K562 (cell line): Measurements from ENCODE around the gene PHLDA3. TPM values are rescaled to one million over a fixed set of nuclear protein-coding genes. Genes with fewer than 3 reads are reported as not detected.

ENCODE experiments used
- ARID1B ChIP-seq: fragments of 450-650 bp; IDR thresholded peaks from 2 replicates; pipeline ENCODE4 v1.6.1; 2016; ENCODE audit warnings: antibody characterized with exemption, mild to moderate bottlenecking, inconsistent platforms
- CBX3 ChIP-seq, 2 experiments: IDR thresholded peaks; 1 replicate in 1 of 2; 2 replicates in 1 of 2; pipeline ENCODE4 v1.6.1; 2012; ENCODE audit warnings: inconsistent platforms in 2 of 2, low read length in 2 of 2, borderline replicate concordance in 1 of 2, control low read depth in 1 of 2
- CTBP1 ChIP-seq: fragments of 450-650 bp; IDR thresholded peaks from 2 replicates; pipeline ENCODE4 v1.6.1; 2016; ENCODE audit warnings: borderline replicate concordance
- ELF1 ChIP-seq: fragments of 200-800 bp; sonication (Bioruptor generic); IDR thresholded peaks from 2 replicates; pipeline ENCODE4 v1.6.1; 2016; ENCODE audit warnings: missing genetic modification characterization, missing compliant biosample characterization
- ELF4 ChIP-seq: fragments of 450-650 bp; formaldehyde crosslinking; IDR thresholded peaks from 2 replicates; pipeline ENCODE4 v1.4.0; 2022; ENCODE audit warnings: missing genetic modification characterization
- GTF2F1 ChIP-seq: IDR thresholded peaks from 2 replicates; pipeline ENCODE4 v1.6.1; 2011; ENCODE audit warnings: low read depth, low read length, improper control_type of control experiment
- HMGN3 ChIP-seq: IDR thresholded peaks from 2 replicates; pipeline ENCODE4 v1.6.1; 2011; ENCODE audit warnings: borderline replicate concordance, low read depth, mild to moderate bottlenecking, mixed read lengths, low read length; ENCODE audit not compliant: insufficient read length; ENCODE audit errors: extremely low read depth
- KHSRP ChIP-seq: fragments of 450-650 bp; IDR thresholded peaks from 2 replicates; pipeline ENCODE4 v1.6.1; 2017
- MAFF ChIP-seq: IDR thresholded peaks from 2 replicates; pipeline ENCODE4 v1.6.1; 2012; ENCODE audit warnings: low read length, improper control_type of control experiment
- NFYB ChIP-seq: IDR thresholded peaks from 2 replicates; pipeline ENCODE4 v1.6.1; 2011; ENCODE audit warnings: mild to moderate bottlenecking, moderate library complexity; ENCODE audit not compliant: insufficient read length; ENCODE audit errors: extremely low read depth
- PCBP2 ChIP-seq: fragments of 200-400 bp; formaldehyde crosslinking; IDR thresholded peaks from 2 replicates; pipeline ENCODE4 v1.6.1; 2018; ENCODE audit warnings: low read length, low read depth, mild to moderate bottlenecking, moderate library complexity; ENCODE audit not compliant: poor library complexity, severe bottlenecking
- POLR2AphosphoS2 ChIP-seq: IDR thresholded peaks from 2 replicates; pipeline ENCODE4 v1.6.1; 2012; ENCODE audit warnings: low read length, improper control_type of control experiment
- RAD21 ChIP-seq, 2 experiments: fragments of 250-450 bp in 1 of 2; fragments of 450-650 bp in 1 of 2; sonication (Bioruptor Pico) in 1 of 2; formaldehyde crosslinking in 1 of 2; IDR thresholded peaks in 1 of 2; conservative IDR thresholded peaks in 1 of 2; 2 replicates each; pipeline versions ENCODE4 v1.4.0 to v1.8.0; 2020 to 2022; ENCODE audit warnings: mild to moderate bottlenecking in 2 of 2, moderate library complexity in 1 of 2
- RBM34 ChIP-seq: fragments of 200-400 bp; formaldehyde crosslinking; IDR thresholded peaks from 2 replicates; pipeline ENCODE4 v1.6.1; 2018; ENCODE audit warnings: low read length, borderline replicate concordance; ENCODE audit not compliant: insufficient read depth
- RCOR1 ChIP-seq, 2 experiments: IDR thresholded peaks; 2 replicates each; pipeline ENCODE4 v1.6.1; 2012; ENCODE audit warnings: low read depth in 2 of 2, low read length in 2 of 2, borderline replicate concordance in 1 of 2, improper control_type of control experiment in 1 of 2
- RHOXF2B ChIP-seq: fragments of 250-450 bp; sonication (Bioruptor Pico); conservative IDR thresholded peaks from 2 replicates; pipeline ENCODE4 v1.5.1; 2021
- SETDB1 ChIP-seq: IDR thresholded peaks from one replicate; pipeline ENCODE4 v1.6.1; 2012; ENCODE audit warnings: low read length, control low read depth, inconsistent platforms
- ZNF41 ChIP-seq: fragments of 250-450 bp; sonication (Bioruptor Pico); conservative IDR thresholded peaks from 2 replicates; pipeline ENCODE4 v1.4.0; 2020; ENCODE audit warnings: mild to moderate bottlenecking
- ZNF561 ChIP-seq: fragments of 450-650 bp; formaldehyde crosslinking; conservative IDR thresholded peaks from 2 replicates; pipeline ENCODE4 v1.4.0; 2020; ENCODE audit warnings: mild to moderate bottlenecking, moderate library complexity
- ZNF717 ChIP-seq: fragments of 250-450 bp; sonication (Bioruptor Pico); IDR thresholded peaks from 2 replicates; pipeline ENCODE4 v1.5.0; 2021
- ZNF830 ChIP-seq: fragments of 250-450 bp; sonication (Bioruptor Pico); IDR thresholded peaks from 2 replicates; pipeline ENCODE4 v1.5.0; 2021; ENCODE audit warnings: mild to moderate bottlenecking
- polyA plus RNA-seq, 8 experiments: library from polyadenylated mRNA; depleted of rRNA in 4 of 8; stranded (reverse) in 5 of 8; unstranded in 3 of 8; fragments of >200 nt; fragmentation: Nextera tagmentation in 2 of 8; fragmentation: Illumina TruSeq in 1 of 8; extraction: Ambion mirVana in 2 of 8; extraction: Trizol in 1 of 8; gene quantifications; 2 replicates each; pipeline versions ENCODE4 v1.2.1 to v1.2.3, GENCODE V29; 2011 to 2014; ENCODE audit warnings: inconsistent platforms in 1 of 8, missing spikeins in 1 of 8
- total RNA-seq, 7 experiments: library from RNA; depleted of rRNA in 6 of 7; stranded (reverse); fragments of >200 nt in 6 of 7; fragmentation: Illumina TruSeq in 2 of 7; extraction: Trizol in 2 of 7; gene quantifications; 2 replicates each; pipeline versions ENCODE4 v1.2.1 to v1.2.3, GENCODE V29; 2011 to 2021; ENCODE audit warnings: low replicate concordance in 1 of 7
- TF ChIP-seq, protein P1 (sequence below): fragments of 250-450 bp; sonication (Bioruptor Pico); IDR thresholded peaks from 2 replicates; pipeline ENCODE4 v1.5.0; 2020; ENCODE audit warnings: mild to moderate bottlenecking
- TF ChIP-seq, protein P2 (sequence below), 2 experiments: fragments of 450-650 bp; IDR thresholded peaks; 2 replicates each; pipeline ENCODE4 v1.6.1; 2016
- TF ChIP-seq, protein P3 (sequence below): sonication (generic); formaldehyde crosslinking; IDR thresholded peaks from 2 replicates; pipeline ENCODE4 v1.9.0; 2022; ENCODE audit warnings: mild to moderate bottlenecking, missing genetic modification reagents
- TF ChIP-seq, protein P4 (sequence below): fragments of 450-650 bp; conservative IDR thresholded peaks from 2 replicates; pipeline ENCODE4 v1.6.1; 2016; ENCODE audit warnings: missing genetic modification characterization, low read depth, mild to moderate bottlenecking, control low read depth, missing compliant biosample characterization

Gene PHLDA3
- total and polyA plus RNA-seq, 9 of the 15 experiments (the other 6 are each of a cell fraction or from before 2014, with no cell fraction given) = 0.11 to 0.27 TPM; not detected in 7

GRCh38 chr1:201480231-201481003, 11.4 kb upstream of the PHLDA3 start (continued):
- TF ChIP-seq ZNF561 (CRISPR knock-in tag) (no peak), PCBP2 (no peak), RBM34 (no peak), CBX3 (IDR thresholded peaks at IDR 0.05; ENCODE audit: borderline replicate concordance in 1 of 2, low read length in 2 of 2) (no peak), RAD21 (CRISPR knock-in tag; conservative IDR thresholded peaks at IDR 0.05 in 1 of 2, IDR thresholded peaks at IDR 0.05 in 1 of 2) (peak in 1 of 2 experiments; percentile 58; a peak in 3 of 4 replicates), CTBP1 (peak; percentile 70), ELF4 (CRISPR knock-in tag) (no peak), NFYB (no peak), RCOR1 (IDR thresholded peaks at IDR 0.05; ENCODE audit: borderline replicate concordance in 1 of 2, low read depth in 2 of 2, low read length in 2 of 2) (peak; percentile 80 to 99), RHOXF2B (no peak), HMGN3 (peak; percentile 67), POLR2AphosphoS2 (no peak), SETDB1 (no peak), ARID1B (peak; percentile 65), GTF2F1 (no peak), ELF1 (peak; percentile 90), ZNF717 (no peak), MAFF (peak; percentile 5; the same call in 1 of the 2 replicates), ZNF41 (CRISPR knock-in tag) (no peak), KHSRP (no peak), ZNF830 (CRISPR knock-in tag) (no peak)
- TF ChIP-seq, protein P1, sequence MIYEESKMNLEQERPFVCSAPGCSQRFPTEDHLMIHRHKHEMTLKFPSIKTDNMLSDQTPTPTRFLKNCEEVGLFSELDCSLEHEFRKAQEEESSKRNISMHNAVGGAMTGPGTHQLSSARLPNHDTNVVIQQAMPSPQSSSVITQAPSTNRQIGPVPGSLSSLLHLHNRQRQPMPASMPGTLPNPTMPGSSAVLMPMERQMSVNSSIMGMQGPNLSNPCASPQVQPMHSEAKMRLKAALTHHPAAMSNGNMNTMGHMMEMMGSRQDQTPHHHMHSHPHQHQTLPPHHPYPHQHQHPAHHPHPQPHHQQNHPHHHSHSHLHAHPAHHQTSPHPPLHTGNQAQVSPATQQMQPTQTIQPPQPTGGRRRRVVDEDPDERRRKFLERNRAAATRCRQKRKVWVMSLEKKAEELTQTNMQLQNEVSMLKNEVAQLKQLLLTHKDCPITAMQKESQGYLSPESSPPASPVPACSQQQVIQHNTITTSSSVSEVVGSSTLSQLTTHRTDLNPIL (CRISPR knock-in tag) = no peak
- TF ChIP-seq, protein P2, sequence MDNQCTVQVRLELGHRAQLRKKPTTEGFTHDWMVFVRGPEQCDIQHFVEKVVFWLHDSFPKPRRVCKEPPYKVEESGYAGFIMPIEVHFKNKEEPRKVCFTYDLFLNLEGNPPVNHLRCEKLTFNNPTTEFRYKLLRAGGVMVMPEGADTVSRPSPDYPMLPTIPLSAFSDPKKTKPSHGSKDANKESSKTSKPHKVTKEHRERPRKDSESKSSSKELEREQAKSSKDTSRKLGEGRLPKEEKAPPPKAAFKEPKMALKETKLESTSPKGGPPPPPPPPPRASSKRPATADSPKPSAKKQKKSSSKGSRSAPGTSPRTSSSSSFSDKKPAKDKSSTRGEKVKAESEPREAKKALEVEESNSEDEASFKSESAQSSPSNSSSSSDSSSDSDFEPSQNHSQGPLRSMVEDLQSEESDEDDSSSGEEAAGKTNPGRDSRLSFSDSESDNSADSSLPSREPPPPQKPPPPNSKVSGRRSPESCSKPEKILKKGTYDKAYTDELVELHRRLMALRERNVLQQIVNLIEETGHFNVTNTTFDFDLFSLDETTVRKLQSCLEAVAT (IDR thresholded peaks at IDR 0.05) = no peak
- TF ChIP-seq, protein P3, sequence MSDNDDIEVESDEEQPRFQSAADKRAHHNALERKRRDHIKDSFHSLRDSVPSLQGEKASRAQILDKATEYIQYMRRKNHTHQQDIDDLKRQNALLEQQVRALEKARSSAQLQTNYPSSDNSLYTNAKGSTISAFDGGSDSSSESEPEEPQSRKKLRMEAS = no peak
- TF ChIP-seq, protein P4, sequence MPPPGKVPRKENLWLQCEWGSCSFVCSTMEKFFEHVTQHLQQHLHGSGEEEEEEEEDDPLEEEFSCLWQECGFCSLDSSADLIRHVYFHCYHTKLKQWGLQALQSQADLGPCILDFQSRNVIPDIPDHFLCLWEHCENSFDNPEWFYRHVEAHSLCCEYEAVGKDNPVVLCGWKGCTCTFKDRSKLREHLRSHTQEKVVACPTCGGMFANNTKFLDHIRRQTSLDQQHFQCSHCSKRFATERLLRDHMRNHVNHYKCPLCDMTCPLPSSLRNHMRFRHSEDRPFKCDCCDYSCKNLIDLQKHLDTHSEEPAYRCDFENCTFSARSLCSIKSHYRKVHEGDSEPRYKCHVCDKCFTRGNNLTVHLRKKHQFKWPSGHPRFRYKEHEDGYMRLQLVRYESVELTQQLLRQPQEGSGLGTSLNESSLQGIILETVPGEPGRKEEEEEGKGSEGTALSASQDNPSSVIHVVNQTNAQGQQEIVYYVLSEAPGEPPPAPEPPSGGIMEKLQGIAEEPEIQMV (tag) = no peak
